Endothelial cell of umbilical vein (primary cell): ENCODE results near the gene PPP1R9A. TPM values are rescaled to one million over a fixed set of nuclear protein-coding genes. Genes with fewer than 3 reads are reported as not detected.

ENCODE experiments used
- BruUV-seq: library from RNA; stranded (reverse); fragments of 400-500 nt; replicated peaks from 2 replicates; lab custom pipeline; 2021; lab: Mats Ljungman, UMichigan
- CTCF ChIA-PET: fragments of 300-600, 350-600 bp; sonication (Branson Sonifier 250); formaldehyde crosslinking; loops from one replicate; lab custom pipeline; 2021; ENCODE audit warnings: antibody characterized with exemption, inconsistent platforms; lab: Charles Lee
- POLR2A ChIA-PET: fragments of 300-600, 350-600 bp; sonication (Branson Sonifier 250); formaldehyde crosslinking; loops from one replicate; lab custom pipeline; 2021; ENCODE audit warnings: antibody characterized with exemption, inconsistent platforms; lab: Charles Lee
- DNase-seq: peaks from one replicate; pipeline ENCODE4 v3.0.0-alpha.2; 2011; ENCODE audit warnings: low read depth, low spot score
- FAIRE-seq: peaks from 2 replicates; lab custom pipeline; 2011; peaks lifted over from hg19 to GRCh38; lab: Jason Lieb, UNC
- H2AFZ ChIP-seq: 2 replicates; pipeline ENCODE4 v1.6.0; 2012; ENCODE audit warnings: low read depth, low read length, control low read depth, inconsistent platforms
- H3K27ac ChIP-seq: 2 replicates; pipeline ENCODE4 v1.5.1; 2011; ENCODE audit warnings: low read depth, mild to moderate bottlenecking, control low read depth, low read length, moderate library complexity; ENCODE audit not compliant: insufficient read depth
- H3K27me3 ChIP-seq, 2 experiments: 2 replicates each; pipeline versions ENCODE4 v1.6.0 to v1.6.1; 2011; ENCODE audit warnings: low read length in 2 of 2, mixed read lengths in 1 of 2; ENCODE audit not compliant: control insufficient read depth in 2 of 2, insufficient read depth in 2 of 2
- H3K36me3 ChIP-seq, 2 experiments: 2 replicates in 1 of 2; 3 replicates in 1 of 2; pipeline ENCODE4 v1.5.1; 2011; ENCODE audit warnings: low read length in 2 of 2, mild to moderate bottlenecking in 1 of 2, moderate library complexity in 1 of 2; ENCODE audit not compliant: control insufficient read depth in 2 of 2, insufficient read depth in 2 of 2; ENCODE audit errors: extremely low read depth in 1 of 2
- H3K4me1 ChIP-seq: 3 replicates; pipeline ENCODE4 v1.5.1; 2011; ENCODE audit warnings: mild to moderate bottlenecking, low read length; ENCODE audit not compliant: control insufficient read depth, insufficient read depth; ENCODE audit errors: extremely low read depth
- H3K4me2 ChIP-seq: 2 replicates; pipeline ENCODE4 v1.6.1; 2011; ENCODE audit warnings: low read length, control low read depth, mixed read lengths; ENCODE audit not compliant: insufficient read depth
- H3K4me3 ChIP-seq, 3 experiments: fragments of 200-600 bp in 1 of 3; sonication (generic), shearing (Covaris generic) in 1 of 3; replicated peaks in 1 of 3; 2 replicates each; pipeline ENCODE4 v1.5.1; 2011 to 2016; ENCODE audit warnings: control low read depth in 3 of 3, low read length in 3 of 3, mild to moderate bottlenecking in 2 of 3, inconsistent platforms in 1 of 3, low read depth in 1 of 3, moderate library complexity in 1 of 3; ENCODE audit not compliant: insufficient read depth in 1 of 3
- H3K79me2 ChIP-seq: 2 replicates; pipeline ENCODE4 v1.6.0; 2012; ENCODE audit warnings: low read length, inconsistent platforms; ENCODE audit not compliant: control insufficient read depth, insufficient read depth
- H3K9ac ChIP-seq: replicated peaks from 2 replicates; pipeline ENCODE3; 2011; ENCODE audit warnings: low read length, control low read depth; ENCODE audit not compliant: insufficient read depth; ENCODE audit errors: extremely low read depth
- H3K9me1 ChIP-seq: replicated peaks from 3 replicates; pipeline ENCODE4 v1.6.0; 2011; ENCODE audit warnings: mild to moderate bottlenecking, low read length; ENCODE audit not compliant: control insufficient read depth, insufficient read depth; ENCODE audit errors: extremely low read depth
- H3K9me3 ChIP-seq: replicated peaks from 2 replicates; pipeline ENCODE4 v1.5.1; 2012; ENCODE audit warnings: low read length, inconsistent platforms; ENCODE audit not compliant: control insufficient read depth, insufficient read depth
- H4K20me1 ChIP-seq: replicated peaks from 2 replicates; pipeline ENCODE3; 2011; ENCODE audit warnings: mild to moderate bottlenecking, low read length; ENCODE audit not compliant: control insufficient read depth, insufficient read depth; ENCODE audit errors: extremely low read depth
- EZH2 ChIP-seq: IDR thresholded peaks from 2 replicates; pipeline ENCODE4 v1.6.1; 2012; ENCODE audit warnings: borderline replicate concordance, low read depth, mild to moderate bottlenecking, moderate library complexity, low read length, inconsistent platforms; ENCODE audit not compliant: severe bottlenecking
- FOS ChIP-seq: IDR thresholded peaks from 2 replicates; pipeline ENCODE4 v1.6.1; 2011; ENCODE audit warnings: mild to moderate bottlenecking, low read length, moderate library complexity, borderline replicate concordance; ENCODE audit not compliant: insufficient read depth
- GATA2 ChIP-seq: IDR thresholded peaks from 2 replicates; pipeline ENCODE4 v1.7.0; 2011; ENCODE audit warnings: low read depth, mild to moderate bottlenecking, moderate library complexity, mixed read lengths, low read length; ENCODE audit not compliant: insufficient read length, insufficient read depth
- JUN ChIP-seq: IDR thresholded peaks from 2 replicates; pipeline ENCODE4 v1.6.1; 2011; ENCODE audit warnings: borderline replicate concordance, low read depth; ENCODE audit not compliant: insufficient read length, insufficient read depth
- MYC ChIP-seq: IDR thresholded peaks from one replicate; pipeline ENCODE4 v1.6.1; 2011; ENCODE audit warnings: mild to moderate bottlenecking, low read depth, low read length
- POLR2A ChIP-seq: IDR thresholded peaks from 2 replicates; pipeline ENCODE4 v1.6.1; 2012; ENCODE audit warnings: low read depth, mild to moderate bottlenecking, control low read depth, low read length
- POLR2AphosphoS5 ChIP-seq: IDR thresholded peaks from 2 replicates; pipeline ENCODE4 v1.6.1; 2012; ENCODE audit warnings: low read depth, mild to moderate bottlenecking, control low read depth, low read length, moderate library complexity; ENCODE audit not compliant: insufficient read depth
- dilution Hi-C: fragments of 300-500 bp; cut with MboI; formaldehyde crosslinking; loops from one replicate; pipeline ENCODE4 v1.15.0; 2019; ENCODE audit warnings: low sequenced_read_pairs; ENCODE audit not compliant: extremely low pct_ligation_motif_present
- intact Hi-C: fragments of 100-400 bp; cut with micrococcal nuclease; formaldehyde crosslinking; loops from one replicate; pipeline ENCODE4 v1.10.0; 2022
- polyA plus RNA-seq, 4 experiments: library from polyadenylated mRNA; depleted of rRNA in 3 of 4; stranded (reverse) in 3 of 4; unstranded in 1 of 4; fragments of >200 nt; gene quantifications; 2 replicates each; pipeline versions ENCODE4 v1.2.1 to v1.2.3, GENCODE V29; 2011 to 2012; ENCODE audit warnings: missing spikeins in 1 of 4
- total RNA-seq: library from RNA; stranded (reverse); gene quantifications from 2 replicates; pipeline ENCODE4 v1.2.3, GENCODE V29; 2021
- TF ChIP-seq, protein P1 (sequence below): IDR thresholded peaks from 2 replicates; pipeline ENCODE4 v1.6.1; 2011; ENCODE audit not compliant: insufficient read depth, insufficient read length
- TF ChIP-seq, protein P2 (sequence below), 2 donors: IDR thresholded peaks; 1 replicate in 1 of 2; 2 replicates in 1 of 2; pipeline ENCODE4 v1.5.1; 2011; ENCODE audit warnings: low read length in 2 of 2, mild to moderate bottlenecking in 2 of 2, moderate library complexity in 2 of 2, control low read depth in 1 of 2, inconsistent platforms in 1 of 2, low read depth in 1 of 2; ENCODE audit not compliant: insufficient read depth in 1 of 2; ENCODE audit errors: extremely low read depth in 1 of 2

Gene PPP1R9A
- total and polyA plus RNA-seq, 2 donors (not counting 3 experiments of a cell fraction or from before 2014, with no cell fraction given), result 0.50 to 3.0 TPM

- DNase-seq (no peak), FAIRE-seq (no peak)
These were observed 73.2 kb downstream of the PPP1R9A start for GRCh38 chr7:94980418-94981142.

More at GRCh38 chr7:94980418-94981142, 73.2 kb downstream of the PPP1R9A start:
- H3K27ac ChIP-seq, result no peak overlapping the region
- H3K27me3 ChIP-seq, result no peaks in the 10 kb centered on the region
- H3K9ac ChIP-seq, result no peak overlapping the region
- no peak overlapping the region for H3K4me3 ChIP-seq
- no peaks in the 10 kb centered on the region for H3K9me3 ChIP-seq
- H3K4me2 ChIP-seq, result no peak overlapping the region
- ChIA-PET POLR2A (no interaction called here), CTCF (interaction anchor here (1.3 to 1.4 kb wide), 2 partner anchors 9 to 531 kb away, joined by 4 to 5 read pairs; no protein-coding TSS in a partner anchor)
- no peaks in the 10 kb centered on the region for H3K9me1 ChIP-seq
- no peaks in the 10 kb centered on the region for H3K4me1 ChIP-seq
- H2AFZ ChIP-seq, result no peak overlapping the region
- no peaks in the 10 kb centered on the region for H3K79me2 ChIP-seq
- BruUV-seq, result no TSS peak
- dilution Hi-C loops, result no loop called here
- TF ChIP-seq JUN (no peak), EZH2 (no peak), POLR2AphosphoS5 (no peak), POLR2A (no peak), GATA2 (no peak), MYC (no peak), FOS (no peak)
- TF ChIP-seq, protein P1, sequence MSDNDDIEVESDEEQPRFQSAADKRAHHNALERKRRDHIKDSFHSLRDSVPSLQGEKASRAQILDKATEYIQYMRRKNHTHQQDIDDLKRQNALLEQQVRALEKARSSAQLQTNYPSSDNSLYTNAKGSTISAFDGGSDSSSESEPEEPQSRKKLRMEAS, result no peak
- TF ChIP-seq, protein P2, sequence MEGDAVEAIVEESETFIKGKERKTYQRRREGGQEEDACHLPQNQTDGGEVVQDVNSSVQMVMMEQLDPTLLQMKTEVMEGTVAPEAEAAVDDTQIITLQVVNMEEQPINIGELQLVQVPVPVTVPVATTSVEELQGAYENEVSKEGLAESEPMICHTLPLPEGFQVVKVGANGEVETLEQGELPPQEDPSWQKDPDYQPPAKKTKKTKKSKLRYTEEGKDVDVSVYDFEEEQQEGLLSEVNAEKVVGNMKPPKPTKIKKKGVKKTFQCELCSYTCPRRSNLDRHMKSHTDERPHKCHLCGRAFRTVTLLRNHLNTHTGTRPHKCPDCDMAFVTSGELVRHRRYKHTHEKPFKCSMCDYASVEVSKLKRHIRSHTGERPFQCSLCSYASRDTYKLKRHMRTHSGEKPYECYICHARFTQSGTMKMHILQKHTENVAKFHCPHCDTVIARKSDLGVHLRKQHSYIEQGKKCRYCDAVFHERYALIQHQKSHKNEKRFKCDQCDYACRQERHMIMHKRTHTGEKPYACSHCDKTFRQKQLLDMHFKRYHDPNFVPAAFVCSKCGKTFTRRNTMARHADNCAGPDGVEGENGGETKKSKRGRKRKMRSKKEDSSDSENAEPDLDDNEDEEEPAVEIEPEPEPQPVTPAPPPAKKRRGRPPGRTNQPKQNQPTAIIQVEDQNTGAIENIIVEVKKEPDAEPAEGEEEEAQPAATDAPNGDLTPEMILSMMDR (IDR thresholded peaks at IDR 0.05; ENCODE audit: extremely low read depth in 1 of 2, insufficient read depth in 1 of 2, low read depth in 1 of 2, low read length in 2 of 2), result no peak
- no peaks in the 10 kb centered on the region for H4K20me1 ChIP-seq
- intact Hi-C loops, result no loop called here
- no peaks in the 10 kb centered on the region for H3K36me3 ChIP-seq
